Suprapubic skin (tissue), 4 donors: ENCODE data around the gene TNS1.

Source experiments
- CTCF ChIP-seq, 2 donors: fragments of 200-600 bp in 1 of 2; fragments of 450-650 bp in 1 of 2; sonication (generic) in 1 of 2; IDR thresholded peaks; one replicate each; pipeline ENCODE4 v1.5.1; 2016 to 2019; ENCODE audit warnings: antibody characterized with exemption in 2 of 2, mild to moderate bottlenecking in 1 of 2, moderate library complexity in 1 of 2
- EP300 ChIP-seq: sonication (generic); formaldehyde crosslinking; IDR thresholded peaks from one replicate; pipeline ENCODE4 v1.6.1; 2017; ENCODE audit warnings: antibody characterized with exemption
- POLR2A ChIP-seq, 2 donors: fragments of 450-650 bp; IDR thresholded peaks; one replicate each; pipeline ENCODE4 v1.6.1; 2017; ENCODE audit warnings: antibody characterized with exemption in 2 of 2, mild to moderate bottlenecking in 2 of 2, moderate library complexity in 2 of 2
- POLR2AphosphoS5 ChIP-seq, 3 donors: sonication (generic); formaldehyde crosslinking; IDR thresholded peaks; one replicate each; pipeline ENCODE4 v1.6.1; 2017; ENCODE audit warnings: antibody characterized with exemption in 3 of 3

DNA sequence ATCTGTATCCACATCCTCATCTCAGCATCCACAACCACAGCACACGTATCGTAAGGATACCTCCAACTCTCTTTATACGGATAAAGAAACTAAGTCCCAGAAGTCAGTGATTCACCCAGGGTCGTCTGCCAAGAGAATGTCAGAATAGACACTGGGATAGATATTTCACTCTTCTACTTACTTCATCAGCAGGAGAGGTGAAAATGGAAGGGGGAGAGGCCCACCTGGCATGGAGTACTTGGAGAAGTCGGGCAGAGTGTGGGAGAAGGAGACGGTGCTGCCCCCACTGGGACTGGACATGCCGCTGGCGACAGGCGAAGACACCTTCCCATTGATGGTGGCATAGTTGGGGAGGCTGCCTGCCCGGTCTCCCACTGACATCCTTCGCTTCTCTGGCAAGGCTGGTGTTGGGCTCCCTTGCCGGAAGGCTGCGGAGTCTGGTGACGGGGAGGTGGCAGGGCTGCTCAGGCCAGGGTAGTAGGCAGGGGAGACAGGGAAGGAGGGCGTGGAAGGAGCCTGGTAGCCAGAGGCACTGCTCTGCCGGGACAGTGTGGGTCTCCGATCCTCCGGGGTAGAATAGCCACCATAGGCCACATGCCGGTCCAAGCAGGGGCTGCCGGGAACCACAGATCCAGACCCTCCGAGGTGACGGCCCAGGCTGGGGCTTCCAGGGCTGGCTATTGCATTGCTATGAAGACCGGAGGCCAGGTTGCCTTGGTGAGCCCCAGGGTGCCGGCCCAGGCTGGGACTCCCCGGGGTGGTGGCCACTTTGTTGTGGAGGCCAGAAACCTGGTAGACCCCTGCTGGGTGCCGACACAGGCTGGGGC lies 185.1 kb downstream of the TNS1 start:
- no peak for TF ChIP-seq CTCF (IDR thresholded peaks at IDR 0.05)
- TF ChIP-seq EP300: no peak
- TF ChIP-seq POLR2A (IDR thresholded peaks at IDR 0.05): no peak
- TF ChIP-seq POLR2AphosphoS5 (IDR thresholded peaks at IDR 0.05): no peak
